Activated T-helper 1 cell treated with anti-CD3 and anti-CD28 coated beads, Interleukin-2, amount 50 U/mL, for 16 hours (primary cell): Measurements from ENCODE around the gene CCDC134.
"Not testable (repeated sequence)": the region's sequence is repeated elsewhere in the genome, so short reads cannot be mapped to it uniquely, and the experiment has no call there.

ENCODE experiments used
- DNase-seq, 2 donors: peaks; one replicate each; pipeline ENCODE4 v3.0.0-alpha.2; 2020; ENCODE audit warnings: low read depth in 1 of 2, low spot score in 1 of 2

The CCDC134 gene

GRCh38 chr22:41842996-41843970, 42.8 kb downstream of the CCDC134 start:
- DNase-seq: no peak

GRCh38 chr22:41844036-41844435, 43.6 kb downstream of the CCDC134 start:
- DNase-seq: no peak

GRCh38 chr22:41844513-41844912, 44.0 kb downstream of the CCDC134 start:
- no peak for DNase-seq

- no peak for DNase-seq
Measured at GRCh38 chr22:41845380-41846267, 45.1 kb downstream of the CCDC134 start.

- no peak for DNase-seq
Measured at GRCh38 chr22:41846268-41846987, 45.9 kb downstream of the CCDC134 start.

- no peak for DNase-seq
Measured at GRCh38 chr22:41847300-41847699, 46.8 kb downstream of the CCDC134 start.

- DNase-seq: no peak
Measured at GRCh38 chr22:41848468-41848867, 48.0 kb downstream of the CCDC134 start.

GRCh38 chr22:41856469-41856868, 56.0 kb downstream of the CCDC134 start:
- DNase-seq: no peak

GRCh38 chr22:41857155-41857859, 56.8 kb downstream of the CCDC134 start:
- peak; percentile 21 to 62 for DNase-seq

GRCh38 chr22:41857860-41858199, 57.4 kb downstream of the CCDC134 start:
- no peak for DNase-seq

- DNase-seq: peak in 1 of 2 donors; percentile 24
Measured at GRCh38 chr22:41862160-41862529, 61.7 kb downstream of the CCDC134 start.

- DNase-seq: peak in 1 of 2 donors; percentile 44
Measured at GRCh38 chr22:41862530-41863266, 62.2 kb downstream of the CCDC134 start.

GRCh38 chr22:41863472-41863871, 63.0 kb downstream of the CCDC134 start:
- DNase-seq: no peak

GRCh38 chr22:41868556-41868955, 68.1 kb downstream of the CCDC134 start:
- DNase-seq: no peak

- not testable (repeated sequence) for DNase-seq
Measured at GRCh38 chr22:41870081-41870480, 69.6 kb downstream of the CCDC134 start.

GRCh38 chr22:41870786-41871185, 70.3 kb downstream of the CCDC134 start:
- no peak for DNase-seq

- DNase-seq: no peak
Measured at GRCh38 chr22:41873391-41873790, 72.9 kb downstream of the CCDC134 start.

- no peak for DNase-seq
Measured at GRCh38 chr22:41874090-41874489, 73.6 kb downstream of the CCDC134 start.

GRCh38 chr22:41875531-41876270, 75.2 kb downstream of the CCDC134 start:
- no peak for DNase-seq
